PC-9 (cell line): Measurements from ENCODE around the gene AGMO. TPM values are rescaled to one million over a fixed set of nuclear protein-coding genes. Genes with fewer than 3 reads are reported as not detected.
A peak's percentile ranks its signal among the peaks of the same experiment; 100 is the strongest.

Source experiments
- BruUV-seq: library from RNA; stranded (reverse); fragments of 400-500 nt; replicated peaks from 2 replicates; lab custom pipeline; 2021; lab: Mats Ljungman, UMichigan
- CTCF ChIA-PET: fragments of 300-600 bp; sonication (Branson Sonifier 250); formaldehyde crosslinking; loops from one replicate; lab custom pipeline; 2022; ENCODE audit warnings: antibody characterized with exemption; lab: Charles Lee
- POLR2A ChIA-PET: fragments of 300-600 bp; sonication (Branson Sonifier 250); formaldehyde crosslinking; loops from one replicate; lab custom pipeline; 2022; ENCODE audit warnings: antibody characterized with exemption; ENCODE audit not compliant: unreplicated experiment; lab: Charles Lee
- DNase-seq, 2 experiments: peaks; one replicate each; pipeline versions ENCODE4 v3.0.0 to v3.0.0-alpha.2; 2015 to 2022; ENCODE audit warnings: mixed read lengths in 1 of 2
- H2AFZ ChIP-seq: fragments of 200-600 bp; sonication (generic); 2 replicates; pipeline ENCODE4 v1.8.1; 2017; ENCODE audit warnings: antibody characterized with exemption
- H3F3A ChIP-seq: fragments of 200-600 bp; sonication (generic); 2 replicates; pipeline ENCODE4 v1.8.1; 2017; ENCODE audit warnings: antibody characterized with exemption, mild to moderate bottlenecking, low read depth; ENCODE audit not compliant: insufficient read depth
- H3K27ac ChIP-seq: fragments of 200-600 bp; sonication (generic); 2 replicates; pipeline ENCODE4 v1.6.1; 2016; ENCODE audit warnings: mixed run types
- H3K27me3 ChIP-seq: fragments of 200-600 bp; sonication (generic); 2 replicates; pipeline ENCODE4 v1.6.1; 2016; ENCODE audit warnings: low read depth, mixed run types; ENCODE audit not compliant: insufficient read depth
- H3K36me3 ChIP-seq: fragments of 200-600 bp; sonication (generic); 2 replicates; pipeline ENCODE4 v1.6.1; 2016; ENCODE audit warnings: low read depth, mixed run types
- H3K4me1 ChIP-seq: fragments of 200-600 bp; sonication (generic); replicated peaks from 2 replicates; pipeline ENCODE4 v1.6.1; 2016; ENCODE audit warnings: mixed run types; ENCODE audit not compliant: insufficient read depth
- H3K4me2 ChIP-seq: fragments of 200-600 bp; sonication (generic); 2 replicates; pipeline ENCODE4 v1.6.1; 2017; ENCODE audit warnings: mixed run types
- H3K4me3 ChIP-seq: fragments of 200-600 bp; sonication (generic); 2 replicates; pipeline ENCODE4 v1.6.1; 2016; ENCODE audit warnings: mixed run types
- H3K79me2 ChIP-seq: fragments of 200-600 bp; sonication (generic); 2 replicates; pipeline ENCODE4 v1.6.1; 2017; ENCODE audit warnings: low read depth, mixed run types
- H3K9me2 ChIP-seq: fragments of 200-600 bp; sonication (generic); 2 replicates; pipeline ENCODE4 v1.8.1; 2017; ENCODE audit warnings: mild to moderate bottlenecking; ENCODE audit not compliant: insufficient read depth
- H3K9me3 ChIP-seq: fragments of 200-600 bp; sonication (generic); 2 replicates; pipeline ENCODE4 v1.8.1; 2016; ENCODE audit warnings: low read depth; ENCODE audit not compliant: insufficient read depth
- H4K20me1 ChIP-seq: fragments of 200-600 bp; sonication (generic); 2 replicates; pipeline ENCODE4 v1.8.1; 2017; ENCODE audit not compliant: insufficient read depth
- EZH2 ChIP-seq: fragments of 200-600 bp; sonication (generic); IDR thresholded peaks from 2 replicates; pipeline ENCODE4 v1.8.0; 2017; ENCODE audit warnings: antibody characterized with exemption, low read depth
- intact Hi-C: fragments of 100-400 bp; cut with micrococcal nuclease; formaldehyde crosslinking; loops from one replicate; pipeline ENCODE4 v1.10.0; 2022; ENCODE audit not compliant: unreplicated experiment
- total RNA-seq: library from RNA; stranded (reverse); gene quantifications from 2 replicates; pipeline ENCODE4 v1.2.3, GENCODE V29; 2021
- TF ChIP-seq, protein P1 (sequence below): fragments of 200-600 bp; sonication (generic); conservative IDR thresholded peaks from 2 replicates; pipeline ENCODE4 v1.6.1; 2017; ENCODE audit warnings: mixed run types, antibody characterized with exemption, mild to moderate bottlenecking, moderate library complexity

The AGMO gene
- total RNA-seq, 1 experiment from 2014 or later = not detected

DNA sequence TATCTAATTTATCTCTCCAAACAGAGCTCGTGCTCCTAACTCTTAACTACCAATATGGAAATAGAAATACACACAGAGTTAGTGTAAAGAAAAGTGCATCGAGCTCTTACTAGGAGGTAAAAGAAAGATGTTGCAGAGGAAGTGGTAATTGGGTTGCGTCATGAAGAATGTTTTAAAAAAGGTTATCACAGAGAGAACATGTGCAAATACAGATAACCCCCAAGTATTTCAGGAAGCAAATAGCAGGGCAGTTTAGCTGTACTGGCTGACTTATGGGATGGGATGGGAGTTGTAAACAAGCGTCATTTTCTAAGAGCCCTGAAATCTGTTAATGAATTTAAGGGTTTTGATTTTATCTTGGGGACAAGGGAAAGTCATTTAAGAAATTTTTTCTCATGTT lies 153.9 kb downstream of the AGMO start:
- Histone ChIP-seq H4K20me1 (no peaks in the 10 kb centered on the region), H3K36me3 (no peaks in the 10 kb centered on the region), H3F3A (no peaks in the 10 kb centered on the region), H3K4me2 (no peak overlapping the region), H3K9me3 (no peaks in the 10 kb centered on the region), H3K79me2 (no peaks in the 10 kb centered on the region), H3K27me3 (no peaks in the 10 kb centered on the region), H2AFZ (no peak overlapping the region), H3K9me2 (peaks cover 4% of the 10 kb centered on the region; the same call in 1 of the 2 replicates), H3K4me3 (no peak overlapping the region), H3K27ac (no peak overlapping the region), H3K4me1 (no peaks in the 10 kb centered on the region)
- CTCF ChIA-PET = no interaction called here
- intact Hi-C loops = no loop called here
- BruUV-seq = no TSS peak
- DNase-seq = no peak
- POLR2A ChIA-PET = no interaction called here
- TF ChIP-seq, protein P1, sequence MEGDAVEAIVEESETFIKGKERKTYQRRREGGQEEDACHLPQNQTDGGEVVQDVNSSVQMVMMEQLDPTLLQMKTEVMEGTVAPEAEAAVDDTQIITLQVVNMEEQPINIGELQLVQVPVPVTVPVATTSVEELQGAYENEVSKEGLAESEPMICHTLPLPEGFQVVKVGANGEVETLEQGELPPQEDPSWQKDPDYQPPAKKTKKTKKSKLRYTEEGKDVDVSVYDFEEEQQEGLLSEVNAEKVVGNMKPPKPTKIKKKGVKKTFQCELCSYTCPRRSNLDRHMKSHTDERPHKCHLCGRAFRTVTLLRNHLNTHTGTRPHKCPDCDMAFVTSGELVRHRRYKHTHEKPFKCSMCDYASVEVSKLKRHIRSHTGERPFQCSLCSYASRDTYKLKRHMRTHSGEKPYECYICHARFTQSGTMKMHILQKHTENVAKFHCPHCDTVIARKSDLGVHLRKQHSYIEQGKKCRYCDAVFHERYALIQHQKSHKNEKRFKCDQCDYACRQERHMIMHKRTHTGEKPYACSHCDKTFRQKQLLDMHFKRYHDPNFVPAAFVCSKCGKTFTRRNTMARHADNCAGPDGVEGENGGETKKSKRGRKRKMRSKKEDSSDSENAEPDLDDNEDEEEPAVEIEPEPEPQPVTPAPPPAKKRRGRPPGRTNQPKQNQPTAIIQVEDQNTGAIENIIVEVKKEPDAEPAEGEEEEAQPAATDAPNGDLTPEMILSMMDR = no peak
- TF ChIP-seq EZH2 = no peak

DNA sequence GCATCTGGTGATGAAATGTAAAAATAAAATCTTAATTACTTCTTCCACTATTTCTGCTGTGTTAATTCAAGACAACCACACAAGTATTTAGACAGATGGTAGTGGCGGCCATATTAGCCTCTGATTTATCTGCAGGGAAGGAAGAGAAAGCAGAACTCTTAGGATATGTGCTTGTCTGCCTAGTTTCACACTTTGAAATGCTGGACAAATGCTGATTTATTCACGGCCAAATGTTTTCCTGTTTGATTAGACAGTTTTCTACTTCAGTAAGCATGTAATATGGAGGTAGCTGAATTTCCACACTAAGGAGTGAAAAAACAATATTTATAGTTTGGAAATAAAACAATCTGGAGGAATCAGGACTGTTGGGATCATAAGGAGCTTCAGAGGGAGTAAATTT lies 158.1 kb downstream of the AGMO start:
- Histone ChIP-seq H2AFZ (peak overlapping the region; percentile 51; the same call in 1 of the 2 replicates), H3F3A (no peaks in the 10 kb centered on the region; the same call in 1 of the 2 replicates), H3K4me2 (no peak overlapping the region), H3K27me3 (no peaks in the 10 kb centered on the region), H3K4me3 (no peak overlapping the region), H3K9me2 (peaks cover 7% of the 10 kb centered on the region), H3K9me3 (no peaks in the 10 kb centered on the region), H3K79me2 (no peaks in the 10 kb centered on the region), H3K27ac (no peak overlapping the region), H4K20me1 (no peaks in the 10 kb centered on the region), H3K4me1 (no peaks in the 10 kb centered on the region), H3K36me3 (no peaks in the 10 kb centered on the region)
- CTCF ChIA-PET = no interaction called here
- TF ChIP-seq EZH2 = no peak
- TF ChIP-seq, protein P1 = no peak
- no TSS peak for BruUV-seq
- no peak for DNase-seq
- POLR2A ChIA-PET = no interaction called here
- intact Hi-C loops = no loop called here

GRCh38 chr7:15403315-15403714 lies 158.5 kb downstream of the AGMO start:
- BruUV-seq = no TSS peak
- no peaks in the 10 kb centered on the region for H3K4me1 ChIP-seq
- ChIA-PET CTCF (no interaction called here), POLR2A (no interaction called here)
- no peaks in the 10 kb centered on the region for H3K9me3 ChIP-seq
- intact Hi-C loops = no loop called here
- H3K4me2 ChIP-seq = no peak overlapping the region
- H3K79me2 ChIP-seq = no peaks in the 10 kb centered on the region
- TF ChIP-seq, protein P1 = no peak
- TF ChIP-seq EZH2 = no peak
- H2AFZ ChIP-seq = no peak overlapping the region
- DNase-seq = no peak
- H3K4me3 ChIP-seq = no peak overlapping the region
- H3K27me3 ChIP-seq = no peaks in the 10 kb centered on the region
- no peaks in the 10 kb centered on the region; the same call in 1 of the 2 replicates for H3F3A ChIP-seq
- H4K20me1 ChIP-seq = no peaks in the 10 kb centered on the region
- H3K36me3 ChIP-seq = no peaks in the 10 kb centered on the region
- no peak overlapping the region for H3K27ac ChIP-seq
- peaks cover 7% of the 10 kb centered on the region for H3K9me2 ChIP-seq
